ENCODE results near the gene RPTOR.

Gene RPTOR

DNA sequence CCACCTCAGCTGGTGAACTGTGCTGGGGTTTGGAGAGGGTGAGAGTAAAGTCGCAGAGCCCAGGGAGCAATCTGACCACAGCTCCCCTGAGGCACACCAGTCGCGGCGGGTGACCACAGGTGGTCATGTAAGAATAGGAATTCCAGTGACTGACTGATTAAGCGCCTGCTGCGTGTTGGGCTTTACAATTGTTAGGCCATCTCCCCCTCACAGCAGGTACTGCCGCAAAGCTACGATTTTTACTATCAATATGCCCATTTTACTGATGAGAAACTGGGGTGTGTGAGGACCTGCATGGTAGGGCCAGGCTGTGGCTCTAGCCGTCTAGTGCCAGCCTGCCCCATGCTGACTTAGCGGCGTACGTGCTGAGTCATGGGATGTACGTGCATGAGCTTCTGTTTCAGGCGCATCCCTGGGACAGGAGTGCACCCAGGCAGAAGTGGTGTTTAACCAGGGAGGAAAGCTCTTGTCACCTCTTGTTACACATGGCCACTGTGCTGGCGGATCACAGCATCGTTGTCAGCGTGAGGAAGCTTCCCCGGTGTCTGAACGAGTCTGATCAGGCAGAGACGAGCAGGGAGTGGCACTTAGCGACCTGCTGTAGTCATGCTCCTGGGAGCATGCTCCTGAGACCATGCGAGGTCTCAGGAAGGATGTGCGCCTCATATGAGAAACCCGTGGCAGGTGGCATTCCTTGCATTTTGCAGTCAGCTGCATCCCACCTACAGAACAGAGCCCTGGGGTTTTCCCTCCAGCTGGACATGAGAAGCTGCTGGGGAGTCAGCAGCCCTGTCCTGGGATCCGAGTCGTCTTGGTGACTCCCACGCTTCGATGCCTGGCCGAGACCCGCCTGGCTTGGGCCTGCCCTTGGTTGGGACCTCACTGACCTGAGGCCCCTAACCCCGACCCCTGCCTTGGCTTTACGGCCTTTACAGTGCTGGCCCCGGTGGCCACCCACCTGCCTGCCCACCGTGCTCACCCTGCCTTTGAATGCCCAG, 283.3 kb downstream of the RPTOR start:
- no peak overlapping the region for H3K4me3 ChIP-seq (ENCODE audit: low read depth in 1 of 5, low read length in 5 of 5)
- H3K9ac ChIP-seq (ENCODE audit: low read length in 5 of 5): peak overlapping the region in 1 of 5 donors; percentile 37
- H3K27ac ChIP-seq (ENCODE audit: low read depth, low read length): no peak overlapping the region
- H3K4me1 ChIP-seq (ENCODE audit: control insufficient read depth in 5 of 5, insufficient read depth in 5 of 5, low read length in 5 of 5): peaks cover 2 to 26% (median 19%) of the 10 kb centered on the region in 5 donors
- H3K36me3 ChIP-seq (ENCODE audit: control insufficient read depth in 5 of 5, insufficient read depth in 5 of 5, low read length in 5 of 5): peaks cover 0 to 43% (median 24%) of the 10 kb centered on the region in 5 donors
- no peaks in the 10 kb centered on the region for H3K27me3 ChIP-seq (ENCODE audit: control insufficient read depth in 5 of 5, insufficient read depth in 4 of 5, low read length in 5 of 5)
- H3K9me3 ChIP-seq (ENCODE audit: control insufficient read depth in 5 of 5, low read length in 5 of 5): no peaks in the 10 kb centered on the region

DNA sequence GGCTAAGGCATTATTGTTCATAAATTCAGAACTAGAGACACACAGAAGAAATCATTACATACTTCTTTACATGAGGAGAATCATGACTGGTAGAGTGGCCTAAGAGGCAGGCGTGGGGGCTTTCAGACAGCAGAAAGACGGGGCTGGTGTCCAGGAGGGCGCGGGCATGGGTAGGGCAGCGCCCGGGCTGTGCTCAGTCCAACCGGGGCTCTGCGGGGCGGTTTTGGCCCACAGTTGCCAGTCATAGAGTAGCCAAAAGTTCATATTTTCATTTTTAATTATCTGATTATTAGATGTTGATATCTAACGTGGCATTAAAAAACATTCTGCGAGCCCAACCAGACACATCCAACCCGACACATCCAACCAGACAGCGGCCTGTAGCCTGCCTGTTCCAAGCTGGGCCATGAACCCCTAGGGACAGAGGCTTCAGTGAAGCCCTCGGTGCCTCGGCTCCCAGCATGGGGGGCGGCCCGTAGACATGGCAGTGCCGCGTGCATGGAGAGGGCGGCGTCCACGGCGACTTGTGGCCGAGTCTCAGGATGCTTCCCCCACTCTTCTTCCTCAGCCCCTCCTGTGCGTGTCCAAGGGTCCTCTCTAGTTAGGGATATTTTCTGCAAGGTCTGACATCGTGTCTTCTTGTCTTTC, 284.7 kb downstream of the RPTOR start:
- no peak overlapping the region for H3K4me3 ChIP-seq (ENCODE audit: low read depth in 1 of 5, low read length in 5 of 5)

DNA sequence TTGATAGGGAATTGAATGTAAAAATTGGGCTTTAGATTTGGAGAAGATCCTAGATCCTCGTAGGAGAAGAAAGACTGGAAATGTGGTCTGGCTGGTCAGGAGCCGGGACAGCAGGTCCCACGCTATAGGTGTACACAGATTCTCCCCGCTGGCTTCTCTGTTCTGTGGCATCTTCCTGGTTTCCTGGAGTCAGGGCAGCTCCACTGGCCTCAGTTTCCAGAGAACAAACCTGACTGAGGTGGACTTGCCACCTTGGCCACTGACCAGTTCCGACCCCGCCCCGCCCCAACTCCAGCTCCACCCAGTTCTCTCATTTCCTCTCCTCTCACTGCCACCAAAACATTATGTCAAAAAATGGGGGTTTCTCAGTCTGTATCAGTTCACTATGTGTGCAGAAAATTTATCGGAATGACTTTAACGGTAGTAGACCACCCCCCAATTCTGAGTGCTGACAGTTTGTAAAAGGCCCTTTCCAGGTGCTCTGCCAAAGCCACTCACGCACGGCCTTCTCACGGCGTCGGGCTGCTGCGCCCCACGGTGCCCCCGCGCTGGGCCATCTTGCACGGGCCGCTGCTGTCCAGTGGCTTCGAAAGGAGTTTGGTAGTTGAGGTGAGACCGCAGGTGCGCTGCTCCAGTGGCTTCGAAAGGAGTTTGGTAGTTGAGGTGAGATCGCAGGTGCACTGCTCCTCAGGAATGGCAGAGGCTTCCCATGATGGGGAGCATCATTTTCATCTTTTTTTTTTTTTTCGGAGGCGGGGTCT, 285.6 kb downstream of the RPTOR start:
- no peaks in the 10 kb centered on the region for H3K27me3 ChIP-seq (ENCODE audit: control insufficient read depth in 5 of 5, insufficient read depth in 4 of 5, low read length in 5 of 5)
- H3K9ac ChIP-seq (ENCODE audit: low read length in 5 of 5): no peak overlapping the region
- peaks cover 4 to 42% (median 32%) of the 10 kb centered on the region in 5 donors for H3K4me1 ChIP-seq (ENCODE audit: control insufficient read depth in 5 of 5, insufficient read depth in 5 of 5, low read length in 5 of 5)
- no peak overlapping the region for H3K27ac ChIP-seq (ENCODE audit: low read depth, low read length)
- peaks cover 0 to 27% (median 20%) of the 10 kb centered on the region in 5 donors for H3K36me3 ChIP-seq (ENCODE audit: control insufficient read depth in 5 of 5, insufficient read depth in 5 of 5, low read length in 5 of 5)
- H3K9me3 ChIP-seq (ENCODE audit: control insufficient read depth in 5 of 5, low read length in 5 of 5): no peaks in the 10 kb centered on the region
- no peak overlapping the region for H3K4me3 ChIP-seq (ENCODE audit: low read depth in 1 of 5, low read length in 5 of 5)

More for the DNA sequence above, 284.7 kb downstream of the RPTOR start:
- Histone ChIP-seq H3K27ac (ENCODE audit: low read depth, low read length) (no peak overlapping the region), H3K36me3 (ENCODE audit: control insufficient read depth in 5 of 5, insufficient read depth in 5 of 5, low read length in 5 of 5) (peaks cover 0 to 34% (median 22%) of the 10 kb centered on the region in 5 donors), H3K9ac (ENCODE audit: low read length in 5 of 5) (no peak overlapping the region), H3K9me3 (ENCODE audit: control insufficient read depth in 5 of 5, low read length in 5 of 5) (no peaks in the 10 kb centered on the region), H3K27me3 (ENCODE audit: control insufficient read depth in 5 of 5, insufficient read depth in 4 of 5, low read length in 5 of 5) (no peaks in the 10 kb centered on the region), H3K4me1 (ENCODE audit: control insufficient read depth in 5 of 5, insufficient read depth in 5 of 5, low read length in 5 of 5) (peaks cover 4 to 37% (median 32%) of the 10 kb centered on the region in 5 donors)

DNA sequence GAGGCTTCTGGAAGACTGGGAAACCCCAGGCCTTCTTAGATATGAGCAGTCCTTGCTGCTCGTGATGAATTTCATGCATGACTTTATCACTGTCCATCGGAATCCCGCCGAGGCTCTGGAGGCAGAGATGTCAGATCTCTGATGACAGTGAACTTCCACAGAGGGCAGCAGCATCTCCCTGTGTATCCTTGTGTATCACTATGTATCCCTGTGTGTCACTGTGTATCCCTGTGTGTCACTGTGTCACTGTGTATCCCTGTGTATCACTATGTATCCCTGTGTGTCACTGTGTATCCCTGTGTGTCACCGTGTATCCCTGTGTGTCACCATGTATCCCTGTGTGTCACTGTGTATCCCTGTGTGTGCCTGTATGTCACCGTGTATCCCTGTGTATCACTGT, 286.9 kb downstream of the RPTOR start:
- peaks cover 0 to 22% (median 9%) of the 10 kb centered on the region in 5 donors for H3K36me3 ChIP-seq (ENCODE audit: control insufficient read depth in 5 of 5, insufficient read depth in 5 of 5, low read length in 5 of 5)
- H3K27ac ChIP-seq (ENCODE audit: low read depth, low read length): no peak overlapping the region
- no peaks in the 10 kb centered on the region for H3K27me3 ChIP-seq (ENCODE audit: control insufficient read depth in 5 of 5, insufficient read depth in 4 of 5, low read length in 5 of 5)
- peaks cover 4 to 37% (median 31%) of the 10 kb centered on the region in 5 donors for H3K4me1 ChIP-seq (ENCODE audit: control insufficient read depth in 5 of 5, insufficient read depth in 5 of 5, low read length in 5 of 5)
- H3K4me3 ChIP-seq (ENCODE audit: low read depth in 1 of 5, low read length in 5 of 5): no peak overlapping the region
- H3K9ac ChIP-seq (ENCODE audit: low read length in 5 of 5): no peak overlapping the region
- H3K9me3 ChIP-seq (ENCODE audit: control insufficient read depth in 5 of 5, low read length in 5 of 5): no peaks in the 10 kb centered on the region

DNA sequence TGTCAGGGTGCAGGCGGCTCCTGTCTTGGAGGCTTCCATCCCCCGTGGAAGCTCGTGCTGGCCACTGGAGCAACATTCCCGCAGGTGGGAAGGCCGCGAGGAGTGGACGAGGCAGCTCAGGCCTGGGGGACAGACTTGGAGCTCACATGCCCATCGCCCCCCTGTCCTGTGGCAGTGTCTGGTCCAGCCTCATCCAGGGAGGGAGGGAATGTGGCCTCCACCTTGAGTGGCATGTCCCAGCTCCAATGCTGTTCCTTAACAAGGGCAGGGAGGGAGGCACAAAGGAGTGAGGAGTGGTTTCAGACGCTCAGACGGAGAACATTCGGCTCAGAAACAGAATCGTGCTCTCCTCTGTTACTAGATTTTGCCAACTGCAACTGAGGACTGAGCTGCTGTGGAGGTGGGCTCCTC, 287.6 kb downstream of the RPTOR start:
- Histone ChIP-seq H3K27me3 (ENCODE audit: control insufficient read depth in 5 of 5, insufficient read depth in 4 of 5, low read length in 5 of 5) (no peaks in the 10 kb centered on the region), H3K9ac (ENCODE audit: low read length in 5 of 5) (peak overlapping the region in 3 of 5 donors; percentile 57 to 77 (median 76)), H3K4me1 (ENCODE audit: control insufficient read depth in 5 of 5, insufficient read depth in 5 of 5, low read length in 5 of 5) (peaks cover 4 to 29% (median 24%) of the 10 kb centered on the region in 5 donors), H3K9me3 (ENCODE audit: control insufficient read depth in 5 of 5, low read length in 5 of 5) (no peaks in the 10 kb centered on the region), H3K27ac (ENCODE audit: low read depth, low read length) (peak overlapping the region; percentile 79), H3K4me3 (ENCODE audit: low read depth in 1 of 5, low read length in 5 of 5) (peak overlapping the region; percentile 50 to 70 (median 59)), H3K36me3 (ENCODE audit: control insufficient read depth in 5 of 5, insufficient read depth in 5 of 5, low read length in 5 of 5) (peaks cover 0 to 19% (median 7%) of the 10 kb centered on the region in 5 donors)

DNA sequence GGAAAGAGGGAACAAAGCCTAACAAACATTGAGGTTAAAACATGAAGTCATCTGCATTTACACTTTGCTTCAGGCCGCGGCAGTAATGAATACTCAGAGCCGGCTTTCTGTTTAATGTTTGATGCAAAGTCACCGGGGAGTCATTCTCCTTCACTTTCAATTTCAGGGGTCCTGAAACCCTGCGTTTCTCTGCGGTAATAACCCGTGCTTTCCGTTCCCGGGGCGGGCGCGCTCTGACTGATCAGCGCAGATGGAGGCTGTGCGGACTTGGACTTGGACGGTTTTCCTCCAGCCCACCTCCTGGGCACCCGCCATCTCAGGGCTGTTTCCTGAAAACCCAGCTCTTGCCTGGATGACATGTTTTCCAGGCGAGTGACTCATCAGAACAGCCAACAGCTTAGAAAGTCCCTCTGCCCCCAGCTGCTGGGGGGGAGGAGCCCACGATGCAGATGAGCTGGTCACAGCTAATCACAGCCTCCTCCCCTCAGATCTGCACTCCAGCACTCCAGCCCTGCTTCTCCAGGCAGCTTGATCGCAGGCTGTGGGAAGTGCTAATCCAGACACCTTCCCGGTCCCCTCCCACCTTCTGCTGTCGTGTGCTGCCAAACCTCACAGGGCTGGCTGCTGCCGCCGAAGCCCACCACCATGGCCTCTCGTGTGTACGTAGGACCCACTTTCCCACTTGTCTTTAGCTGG, 288.4 kb downstream of the RPTOR start:
- peak overlapping the region; percentile 79 for H3K27ac ChIP-seq (ENCODE audit: low read depth, low read length)
- peak overlapping the region in 4 of 5 donors; percentile 34 to 77 (median 72) for H3K9ac ChIP-seq (ENCODE audit: low read length in 5 of 5)
- H3K27me3 ChIP-seq (ENCODE audit: control insufficient read depth in 5 of 5, insufficient read depth in 4 of 5, low read length in 5 of 5): no peaks in the 10 kb centered on the region
- H3K36me3 ChIP-seq (ENCODE audit: control insufficient read depth in 5 of 5, insufficient read depth in 5 of 5, low read length in 5 of 5): peaks cover 0 to 20% (median 2%) of the 10 kb centered on the region in 5 donors
- H3K4me1 ChIP-seq (ENCODE audit: control insufficient read depth in 5 of 5, insufficient read depth in 5 of 5, low read length in 5 of 5): peaks cover 4 to 26% (median 21%) of the 10 kb centered on the region in 5 donors
- H3K9me3 ChIP-seq (ENCODE audit: control insufficient read depth in 5 of 5, low read length in 5 of 5): no peaks in the 10 kb centered on the region
- H3K4me3 ChIP-seq (ENCODE audit: low read depth in 1 of 5, low read length in 5 of 5): peak overlapping the region; percentile 50 to 70 (median 59)

DNA sequence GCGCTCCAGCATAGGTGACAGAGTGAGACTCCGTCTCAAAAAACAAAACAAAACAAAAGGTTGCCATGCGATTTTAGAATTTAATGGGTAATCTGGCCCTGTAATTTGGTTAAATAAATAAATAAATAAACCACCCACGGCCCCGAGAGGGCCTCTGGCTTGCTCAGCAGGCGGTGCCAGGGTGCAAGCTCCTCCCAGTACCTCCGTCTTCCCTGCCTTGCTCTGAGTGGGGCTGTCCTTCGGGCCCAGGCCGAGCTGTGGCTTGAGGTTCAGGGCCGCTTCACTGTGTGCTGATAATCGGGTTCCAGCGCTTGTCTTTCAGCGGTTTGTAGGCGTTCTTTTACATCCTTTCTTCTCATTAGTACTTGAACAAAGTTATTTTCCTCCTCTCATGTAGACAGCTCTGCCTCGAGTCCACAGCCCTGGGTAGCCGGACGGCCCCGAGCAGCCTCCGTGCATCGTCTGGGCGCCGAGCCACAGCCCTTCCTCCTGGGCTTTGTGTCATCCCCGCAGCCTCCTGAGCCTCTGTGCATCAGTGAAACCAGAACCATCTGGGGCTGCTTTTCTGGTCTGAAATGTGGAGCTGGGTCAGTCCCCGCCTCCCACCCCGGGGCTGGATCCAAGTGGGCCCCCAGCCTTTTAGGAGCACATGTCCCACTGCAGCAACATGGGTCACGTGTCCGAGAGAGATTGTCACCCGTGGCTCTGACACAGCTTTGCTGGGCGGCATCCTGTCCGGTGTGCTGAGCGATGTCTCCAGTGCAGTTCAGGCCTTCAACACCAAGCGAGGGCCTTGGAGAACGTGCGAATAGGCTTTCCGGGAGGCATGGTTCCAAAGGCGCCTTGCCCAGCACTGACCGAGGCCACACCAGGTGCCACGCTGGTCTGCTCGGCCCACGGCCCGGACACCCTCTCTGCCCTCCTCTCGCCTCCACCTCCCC, 289.6 kb downstream of the RPTOR start:
- peaks cover 4 to 26% (median 21%) of the 10 kb centered on the region in 5 donors for H3K4me1 ChIP-seq (ENCODE audit: control insufficient read depth in 5 of 5, insufficient read depth in 5 of 5, low read length in 5 of 5)
- H3K36me3 ChIP-seq (ENCODE audit: control insufficient read depth in 5 of 5, insufficient read depth in 5 of 5, low read length in 5 of 5): peaks cover 0 to 23% (median 7%) of the 10 kb centered on the region in 5 donors
- no peaks in the 10 kb centered on the region for H3K27me3 ChIP-seq (ENCODE audit: control insufficient read depth in 5 of 5, insufficient read depth in 4 of 5, low read length in 5 of 5)
- peak overlapping the region in 4 of 5 donors; percentile 12 to 60 (median 46) for H3K4me3 ChIP-seq (ENCODE audit: low read depth in 1 of 5, low read length in 5 of 5)
- no peaks in the 10 kb centered on the region for H3K9me3 ChIP-seq (ENCODE audit: control insufficient read depth in 5 of 5, low read length in 5 of 5)
- H3K9ac ChIP-seq (ENCODE audit: low read length in 5 of 5): peak overlapping the region in 2 of 5 donors; percentile 19 to 58
- H3K27ac ChIP-seq (ENCODE audit: low read depth, low read length): peak overlapping the region; percentile 79

DNA sequence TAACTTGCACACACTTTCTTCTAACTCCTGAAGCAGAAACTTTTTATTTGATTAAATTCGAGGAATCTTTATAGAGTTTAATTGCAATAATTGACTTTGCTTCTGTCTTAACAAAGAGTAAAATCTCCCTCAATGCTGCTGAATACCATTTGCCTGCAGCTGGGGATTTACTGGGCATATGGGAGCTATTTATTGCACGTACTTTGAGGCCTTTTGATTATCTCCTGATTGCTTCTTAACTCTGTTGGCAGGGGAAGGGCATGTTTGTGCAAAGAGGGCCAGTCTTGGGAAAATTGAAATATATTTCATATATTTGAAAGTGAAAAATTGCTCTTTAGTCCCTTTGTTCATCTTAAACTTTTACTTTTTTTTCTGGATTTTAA, 290.2 kb downstream of the RPTOR start:
- H3K27ac ChIP-seq (ENCODE audit: low read depth, low read length): peak overlapping the region; percentile 79
- no peaks in the 10 kb centered on the region for H3K27me3 ChIP-seq (ENCODE audit: control insufficient read depth in 5 of 5, insufficient read depth in 4 of 5, low read length in 5 of 5)
- H3K9me3 ChIP-seq (ENCODE audit: control insufficient read depth in 5 of 5, low read length in 5 of 5): no peaks in the 10 kb centered on the region
- H3K36me3 ChIP-seq (ENCODE audit: control insufficient read depth in 5 of 5, insufficient read depth in 5 of 5, low read length in 5 of 5): peaks cover 0 to 29% (median 9%) of the 10 kb centered on the region in 5 donors
- no peak overlapping the region for H3K4me3 ChIP-seq (ENCODE audit: low read depth in 1 of 5, low read length in 5 of 5)
- H3K9ac ChIP-seq (ENCODE audit: low read length in 5 of 5): no peak overlapping the region
- H3K4me1 ChIP-seq (ENCODE audit: control insufficient read depth in 5 of 5, insufficient read depth in 5 of 5, low read length in 5 of 5): peaks cover 4 to 26% (median 21%) of the 10 kb centered on the region in 5 donors

All from subcutaneous abdominal adipose tissue (tissue), 5 donors.